Measurements from ENCODE around the gene OCRL.

The OCRL gene

GRCh38 chrX:129634541-129634940 is 94.5 kb downstream of the OCRL start:
- no peak for DNase-seq (ENCODE audit: low read depth in 2 of 2)

GRCh38 chrX:129636175-129636681 is 96.2 kb downstream of the OCRL start:
- DNase-seq (ENCODE audit: low read depth in 2 of 2) = no peak

- DNase-seq (ENCODE audit: low read depth in 2 of 2) = peak; percentile 30 to 43
Measured at GRCh38 chrX:129637217-129638109, 97.4 kb downstream of the OCRL start.

GRCh38 chrX:129638917-129639316 is 98.9 kb downstream of the OCRL start:
- DNase-seq (ENCODE audit: low read depth in 2 of 2) = no peak

- no peak for DNase-seq (ENCODE audit: low read depth in 2 of 2)
Measured at GRCh38 chrX:129640737-129641136, 100.7 kb downstream of the OCRL start.

GRCh38 chrX:129641469-129641868 is 101.4 kb downstream of the OCRL start:
- no peak for DNase-seq (ENCODE audit: low read depth in 2 of 2)

- no peak for DNase-seq (ENCODE audit: low read depth in 2 of 2)
Measured at GRCh38 chrX:129641941-129642340, 101.9 kb downstream of the OCRL start.
